Chondrocyte (in vitro differentiated cells): ENCODE results near the gene MUTYH. TPM values are rescaled to one million over a fixed set of nuclear protein-coding genes. Genes with fewer than 3 reads are reported as not detected.

Source experiments
- DNase-seq: peaks from one replicate; pipeline ENCODE4 v3.0.0; 2021; ENCODE audit warnings: mixed read lengths, low spot score
- H3K27ac Mint-ChIP-seq: one replicate; pipeline ENCODE4 v1.8.0; 2021; ENCODE audit warnings: mild to moderate bottlenecking, moderate library complexity, mixed read lengths; ENCODE audit not compliant: unreplicated experiment
- H3K27me3 Mint-ChIP-seq: 2 replicates; pipeline ENCODE4 v1.8.0; 2021; ENCODE audit warnings: low read depth, mixed read lengths
- H3K36me3 Mint-ChIP-seq: 2 replicates; pipeline ENCODE4 v1.8.0; 2021; ENCODE audit warnings: low read depth, mixed read lengths
- H3K4me1 Mint-ChIP-seq: 2 replicates; pipeline ENCODE4 v1.8.0; 2021; ENCODE audit warnings: low read depth, mild to moderate bottlenecking, mixed read lengths
- H3K4me3 Mint-ChIP-seq: one replicate; pipeline ENCODE4 v1.8.0; 2021; ENCODE audit warnings: mild to moderate bottlenecking, moderate library complexity, mixed read lengths; ENCODE audit not compliant: unreplicated experiment
- H3K9me3 Mint-ChIP-seq: 2 replicates; pipeline ENCODE4 v1.8.0; 2021; ENCODE audit warnings: low read depth, mixed read lengths
- total RNA-seq: library from RNA; stranded (reverse); gene quantifications from 3 replicates; pipeline ENCODE4 v1.2.1, GENCODE V29; 2021
- TF ChIP-seq, protein P1 (sequence below): fragments of 200-600 bp; sonication (generic); IDR thresholded peaks from 2 replicates; pipeline ENCODE4 v1.5.0; 2021; ENCODE audit warnings: antibody characterized with exemption, mild to moderate bottlenecking, moderate library complexity

MUTYH gene
- total RNA-seq, 1 donor from 2014 or later = 12.8 TPM

DNA sequence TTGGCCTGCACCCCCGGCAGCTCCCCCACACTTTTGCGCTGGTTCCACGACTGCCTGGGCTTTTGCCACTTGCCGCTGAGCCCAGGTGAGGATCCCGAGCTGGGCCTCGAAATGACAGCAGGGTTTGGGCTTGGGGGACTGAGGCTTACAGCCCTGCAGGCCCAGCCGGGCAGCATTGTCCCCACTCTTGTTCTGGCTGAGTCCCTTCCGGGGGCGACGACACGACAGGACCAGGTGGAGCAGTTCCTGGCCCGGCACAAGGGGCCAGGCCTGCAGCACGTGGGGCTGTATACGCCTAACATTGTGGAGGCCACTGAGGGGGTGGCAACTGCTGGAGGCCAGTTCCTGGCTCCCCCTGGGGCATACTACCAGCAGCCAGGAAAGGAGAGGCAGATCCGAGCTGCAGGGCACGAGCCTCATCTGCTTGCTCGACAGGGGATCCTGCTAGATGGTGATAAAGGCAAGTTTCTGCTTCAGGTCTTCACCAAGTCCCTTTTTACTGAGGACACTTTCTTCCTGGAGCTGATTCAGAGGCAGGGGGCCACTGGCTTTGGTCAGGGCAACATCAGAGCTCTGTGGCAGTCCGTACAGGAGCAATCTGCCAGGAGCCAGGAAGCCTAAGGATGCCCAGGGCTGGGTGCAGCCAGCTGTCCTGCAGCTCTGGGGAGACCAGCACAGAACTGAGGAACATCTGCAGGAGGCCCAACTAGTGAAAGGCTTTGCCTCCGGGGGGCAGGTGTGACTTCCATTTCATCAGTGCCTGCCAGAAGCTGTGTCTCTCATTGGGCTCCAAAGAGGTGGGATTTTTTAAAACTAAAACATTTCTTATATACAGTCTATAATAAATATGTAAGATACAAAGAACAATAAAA lies 12.4 kb downstream of the MUTYH start:
- Mint-ChIP-seq H3K36me3 (peaks cover 7% of the 10 kb centered on the region), H3K4me1 (peaks cover 6% of the 10 kb centered on the region), H3K9me3 (no peaks in the 10 kb centered on the region), H3K27ac (no peak overlapping the region), H3K4me3 (peak overlapping the region; percentile 28), H3K27me3 (no peaks in the 10 kb centered on the region)
- no peak for DNase-seq
- TF ChIP-seq, protein P1, sequence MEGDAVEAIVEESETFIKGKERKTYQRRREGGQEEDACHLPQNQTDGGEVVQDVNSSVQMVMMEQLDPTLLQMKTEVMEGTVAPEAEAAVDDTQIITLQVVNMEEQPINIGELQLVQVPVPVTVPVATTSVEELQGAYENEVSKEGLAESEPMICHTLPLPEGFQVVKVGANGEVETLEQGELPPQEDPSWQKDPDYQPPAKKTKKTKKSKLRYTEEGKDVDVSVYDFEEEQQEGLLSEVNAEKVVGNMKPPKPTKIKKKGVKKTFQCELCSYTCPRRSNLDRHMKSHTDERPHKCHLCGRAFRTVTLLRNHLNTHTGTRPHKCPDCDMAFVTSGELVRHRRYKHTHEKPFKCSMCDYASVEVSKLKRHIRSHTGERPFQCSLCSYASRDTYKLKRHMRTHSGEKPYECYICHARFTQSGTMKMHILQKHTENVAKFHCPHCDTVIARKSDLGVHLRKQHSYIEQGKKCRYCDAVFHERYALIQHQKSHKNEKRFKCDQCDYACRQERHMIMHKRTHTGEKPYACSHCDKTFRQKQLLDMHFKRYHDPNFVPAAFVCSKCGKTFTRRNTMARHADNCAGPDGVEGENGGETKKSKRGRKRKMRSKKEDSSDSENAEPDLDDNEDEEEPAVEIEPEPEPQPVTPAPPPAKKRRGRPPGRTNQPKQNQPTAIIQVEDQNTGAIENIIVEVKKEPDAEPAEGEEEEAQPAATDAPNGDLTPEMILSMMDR = no peak

DNA sequence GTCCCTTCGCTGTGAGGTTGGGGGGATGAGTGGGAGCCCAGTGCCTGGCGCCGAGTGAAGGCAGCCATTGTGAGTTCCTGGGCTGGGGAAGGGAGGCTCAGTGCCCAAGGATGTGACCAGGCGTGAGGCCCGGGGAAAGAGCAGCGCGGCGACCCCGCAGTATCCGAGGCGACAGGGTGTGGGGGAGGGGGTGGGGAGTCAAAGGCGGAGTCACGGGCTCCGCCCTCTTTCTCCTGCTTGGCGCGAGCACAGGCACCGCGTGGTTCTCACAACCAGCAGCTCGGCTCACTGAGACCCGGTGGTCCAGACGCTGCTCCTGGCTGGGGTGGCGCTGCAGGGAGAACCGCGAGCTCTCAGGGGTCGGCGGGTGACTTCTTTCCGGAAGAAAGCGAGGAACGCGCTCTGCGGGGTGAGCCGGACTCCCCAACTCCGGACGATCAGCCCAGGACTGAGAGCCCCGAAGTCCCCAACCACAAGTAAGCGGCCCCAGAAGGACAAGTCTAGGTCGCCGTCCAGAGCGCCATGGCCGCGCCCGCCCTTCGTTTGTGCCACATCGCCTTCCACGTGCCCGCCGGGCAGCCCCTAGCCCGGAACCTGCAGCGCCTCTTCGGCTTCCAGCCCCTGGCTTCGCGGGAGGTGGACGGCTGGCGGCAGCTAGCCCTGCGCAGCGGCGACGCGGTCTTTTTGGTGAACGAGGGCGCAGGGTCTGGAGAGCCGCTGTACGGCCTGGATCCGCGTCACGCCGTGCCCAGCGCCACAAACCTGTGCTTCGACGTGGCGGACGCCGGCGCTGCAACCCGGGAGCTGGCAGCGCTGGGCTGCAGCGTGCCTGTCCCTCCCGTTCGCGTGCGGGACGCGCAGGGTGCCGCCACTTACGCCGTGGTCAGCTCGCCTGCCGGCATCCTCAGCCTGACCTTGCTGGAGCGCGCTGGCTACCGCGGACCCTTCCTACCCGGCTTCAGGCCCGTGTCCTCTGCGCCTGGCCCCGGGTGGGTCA lies 13.3 kb downstream of the MUTYH start, which contains the start of gene HPDL:
HPDL (plus strand) TSS at position 269 of the 997 bp plus-strand sequence; CDS start at position 523, 254 bp downstream.
- Mint-ChIP-seq H3K27me3 (no peaks in the 10 kb centered on the region), H3K4me3 (peak within 1 kb of the TSS; percentile 73), H3K4me1 (peaks cover 6% of the 10 kb centered on the region), H3K9me3 (no peaks in the 10 kb centered on the region), H3K36me3 (peaks cover 7% of the 10 kb centered on the region), H3K27ac (peak within 1 kb of the TSS; percentile 59)
- TF ChIP-seq, protein P1 = peak; percentile 26
- no peak for DNase-seq

DNA sequence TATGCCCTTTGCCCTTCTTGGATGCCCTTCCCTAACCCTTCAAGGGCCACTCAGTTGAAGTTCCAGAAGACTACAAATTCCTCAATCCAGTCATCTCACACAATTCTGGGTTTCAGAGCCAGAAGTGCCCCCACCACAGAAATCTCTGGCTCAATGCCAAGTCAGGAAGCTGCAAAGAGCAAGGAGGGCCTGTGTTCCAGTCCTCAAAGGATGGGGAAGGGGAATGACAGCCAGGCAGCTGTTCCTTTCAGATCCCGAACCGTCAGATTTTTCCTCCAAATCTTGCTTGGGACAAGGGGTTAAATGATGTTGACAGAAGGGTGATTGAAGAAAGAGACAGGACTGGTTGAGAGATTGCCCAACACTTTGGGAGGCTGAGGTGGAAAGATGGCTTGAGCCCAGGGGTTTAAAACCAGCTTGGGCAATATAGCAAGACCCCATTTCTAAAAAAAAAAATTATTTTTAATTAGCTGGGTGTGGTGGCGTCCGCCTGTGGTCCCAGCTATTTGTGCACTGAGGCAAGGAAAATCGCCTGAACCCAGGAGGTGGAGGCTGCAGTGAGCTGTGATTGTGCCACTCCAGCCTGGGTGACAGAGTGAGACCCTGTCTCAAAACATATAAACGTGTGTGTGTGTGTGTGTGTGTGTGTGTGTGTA lies 14.3 kb downstream of the MUTYH start:
- H3K27me3 Mint-ChIP-seq = no peaks in the 10 kb centered on the region
- H3K9me3 Mint-ChIP-seq = no peaks in the 10 kb centered on the region
- peaks cover 6% of the 10 kb centered on the region for H3K4me1 Mint-ChIP-seq
- H3K36me3 Mint-ChIP-seq = peaks cover 6% of the 10 kb centered on the region
- H3K27ac Mint-ChIP-seq = no peak overlapping the region
- no peak for DNase-seq
- H3K4me3 Mint-ChIP-seq = peak overlapping the region; percentile 73
- TF ChIP-seq, protein P1 = no peak

DNA sequence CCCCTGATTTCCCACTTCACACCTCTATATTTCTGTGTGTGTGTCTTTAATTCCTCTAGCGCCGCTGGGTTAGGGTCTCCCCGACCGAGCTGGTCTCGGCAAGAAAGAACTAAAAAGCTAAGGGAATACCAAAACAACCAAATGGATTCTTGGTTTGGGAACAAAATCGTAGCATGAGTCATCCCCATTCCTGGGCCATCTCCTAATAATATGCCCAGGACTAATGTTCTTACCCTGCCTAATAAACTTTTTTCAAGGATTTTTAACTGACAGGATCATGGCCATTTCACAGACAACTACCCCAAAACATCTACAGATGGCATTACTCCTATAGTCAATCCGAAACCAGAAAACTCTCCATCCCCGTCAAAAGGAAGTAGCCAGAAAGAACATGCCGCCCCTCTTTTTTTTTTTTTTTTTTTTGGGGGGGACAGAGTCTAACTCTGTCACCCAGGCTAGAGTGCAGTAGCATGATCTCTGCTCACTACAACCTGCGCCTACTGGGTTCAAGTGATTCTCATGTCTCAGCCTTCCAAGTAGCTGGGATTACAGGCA lies 17.7 kb downstream of the MUTYH start:
- Mint-ChIP-seq H3K27ac (no peak overlapping the region), H3K9me3 (no peaks in the 10 kb centered on the region), H3K4me1 (peaks cover 6% of the 10 kb centered on the region), H3K4me3 (no peak overlapping the region), H3K27me3 (no peaks in the 10 kb centered on the region), H3K36me3 (no peaks in the 10 kb centered on the region)
- TF ChIP-seq, protein P1 = no peak
- DNase-seq = no peak
